MG63 (cell line): ENCODE results near the gene GMCL2. TPM values are rescaled to one million over a fixed set of nuclear protein-coding genes. Genes with fewer than 3 reads are reported as not detected.
"Not testable (repeated sequence)": the region's sequence is repeated elsewhere in the genome, so short reads cannot be mapped to it uniquely, and the experiment has no call there.

Source experiments
- DNase-seq: peaks from one replicate; pipeline ENCODE4 v3.0.0-alpha.2; 2020
- H3K27me3 ChIP-seq: fragments of 250-450 bp; sonication (Bioruptor Pico); 2 replicates; pipeline ENCODE4 v1.5.1; 2020; ENCODE audit warnings: mild to moderate bottlenecking, moderate library complexity
- H3K36me3 ChIP-seq: fragments of 250-450 bp; sonication (Bioruptor Pico); 2 replicates; pipeline ENCODE4 v1.5.1; 2020; ENCODE audit warnings: mild to moderate bottlenecking, moderate library complexity
- H3K4me3 ChIP-seq: fragments of 250-450 bp; sonication (Bioruptor Pico); 2 replicates; pipeline ENCODE4 v1.5.1; 2020; ENCODE audit warnings: mild to moderate bottlenecking, moderate library complexity
- H3K9me3 ChIP-seq: fragments of 250-450 bp; sonication (Bioruptor Pico); 2 replicates; pipeline ENCODE4 v1.5.1; 2020; ENCODE audit warnings: mild to moderate bottlenecking, moderate library complexity
- total RNA-seq: library from RNA; depleted of rRNA; stranded (reverse); fragments of >200 nt; shearing (Covaris generic); gene quantifications from 2 replicates; pipeline ENCODE4 v1.2.3, GENCODE V29; 2014; ENCODE audit warnings: low replicate concordance; rRNA removed

Gene GMCL2
- not detected in 2 replicates for total RNA-seq

- H3K4me3 ChIP-seq = no peak within 1 kb of the TSS
- DNase-seq = no peak
Measured at GRCh38 chr5:178187014-178187413, at the start of gene GMCL2. Gene GMCL2, minus strand, starts transcription at chr5:178187371. Its CDS starts 72 bp downstream, at chr5:178187299.

GRCh38 chr5:178236679-178237078 lies 49.5 kb upstream of the GMCL2 start:
- Histone ChIP-seq H3K4me3 (no peak overlapping the region), H3K36me3 (peaks cover 7% of the 10 kb centered on the region), H3K27me3 (no peaks in the 10 kb centered on the region), H3K9me3 (no peaks in the 10 kb centered on the region; the same call in 1 of the 2 replicates)
- DNase-seq = no peak

More at GRCh38 chr5:178187014-178187413, at the start of gene GMCL2:
- H3K36me3 ChIP-seq = no peaks in the 10 kb centered on the region
- no peaks in the 10 kb centered on the region; the same call in 1 of the 2 replicates for H3K27me3 ChIP-seq
- H3K9me3 ChIP-seq = peaks cover 6% of the 10 kb centered on the region

GRCh38 chr5:178236126-178236525 lies 49.0 kb upstream of the GMCL2 start:
- Histone ChIP-seq H3K27me3 (no peaks in the 10 kb centered on the region), H3K36me3 (peaks cover 12% of the 10 kb centered on the region), H3K9me3 (no peaks in the 10 kb centered on the region; the same call in 1 of the 2 replicates), H3K4me3 (no peak overlapping the region)
- no peak for DNase-seq

GRCh38 chr5:178235588-178235974 lies 48.4 kb upstream of the GMCL2 start:
- DNase-seq = no peak
- no peaks in the 10 kb centered on the region; the same call in none of the 2 replicates for H3K9me3 ChIP-seq
- H3K27me3 ChIP-seq = no peaks in the 10 kb centered on the region
- peaks cover 18% of the 10 kb centered on the region for H3K36me3 ChIP-seq
- H3K4me3 ChIP-seq = no peak overlapping the region

GRCh38 chr5:178234750-178235587 lies 47.8 kb upstream of the GMCL2 start:
- Histone ChIP-seq H3K36me3 (peaks cover 23% of the 10 kb centered on the region), H3K9me3 (no peaks in the 10 kb centered on the region; the same call in none of the 2 replicates), H3K27me3 (no peaks in the 10 kb centered on the region), H3K4me3 (no peak overlapping the region)
- peak; percentile 56 for DNase-seq

GRCh38 chr5:178234121-178234749 lies 47.1 kb upstream of the GMCL2 start:
- Histone ChIP-seq H3K4me3 (no peak overlapping the region), H3K27me3 (no peaks in the 10 kb centered on the region), H3K9me3 (no peaks in the 10 kb centered on the region; the same call in none of the 2 replicates), H3K36me3 (peaks cover 29% of the 10 kb centered on the region)
- no peak for DNase-seq

GRCh38 chr5:178232920-178233429 lies 45.8 kb upstream of the GMCL2 start:
- H3K9me3 ChIP-seq = no peaks in the 10 kb centered on the region; the same call in none of the 2 replicates
- H3K27me3 ChIP-seq = no peaks in the 10 kb centered on the region
- H3K36me3 ChIP-seq = peaks cover 42% of the 10 kb centered on the region
- DNase-seq = no peak
- peak overlapping the region; percentile 99 for H3K4me3 ChIP-seq

- DNase-seq = peak; percentile 94
- Histone ChIP-seq H3K4me3 (peak within 1 kb of the TSS; percentile 99), H3K27me3 (no peaks in the 10 kb centered on the region), H3K9me3 (no peaks in the 10 kb centered on the region; the same call in none of the 2 replicates), H3K36me3 (peaks cover 48% of the 10 kb centered on the region)
Measured at GRCh38 chr5:178232124-178232919, 45.2 kb upstream of the GMCL2 start, which contains the start of gene PHYKPL. Gene PHYKPL, minus strand, starts transcription at chr5:178232802. Its CDS starts 252 bp downstream, at chr5:178232550.

- H3K9me3 ChIP-seq = no peaks in the 10 kb centered on the region; the same call in none of the 2 replicates
- peaks cover 55% of the 10 kb centered on the region for H3K36me3 ChIP-seq
- H3K27me3 ChIP-seq = no peaks in the 10 kb centered on the region
- peak overlapping the region; percentile 99 for H3K4me3 ChIP-seq
- no peak for DNase-seq
Measured at GRCh38 chr5:178231539-178232123, 44.5 kb upstream of the GMCL2 start.

- DNase-seq = peak; percentile 76
Measured at GRCh38 chr5:178230879-178231538, 43.8 kb upstream of the GMCL2 start.

GRCh38 chr5:178229861-178230260 lies 42.7 kb upstream of the GMCL2 start:
- no peak for DNase-seq
- no peaks in the 10 kb centered on the region; the same call in none of the 2 replicates for H3K9me3 ChIP-seq
- H3K4me3 ChIP-seq = no peak overlapping the region
- no peaks in the 10 kb centered on the region for H3K27me3 ChIP-seq
- H3K36me3 ChIP-seq = peaks cover 73% of the 10 kb centered on the region

More at GRCh38 chr5:178230879-178231538, 43.8 kb upstream of the GMCL2 start:
- H3K36me3 ChIP-seq = peaks cover 61% of the 10 kb centered on the region
- no peaks in the 10 kb centered on the region; the same call in none of the 2 replicates for H3K9me3 ChIP-seq
- H3K4me3 ChIP-seq = peak overlapping the region; percentile 99
- H3K27me3 ChIP-seq = no peaks in the 10 kb centered on the region

GRCh38 chr5:178229111-178229510 lies 41.9 kb upstream of the GMCL2 start:
- not testable (repeated sequence) for H3K27me3 ChIP-seq, H3K4me3 ChIP-seq, DNase-seq, H3K9me3 ChIP-seq
- H3K36me3 ChIP-seq = peaks cover 80% of the 10 kb centered on the region

- DNase-seq = no peak
- Histone ChIP-seq H3K9me3 (no peaks in the 10 kb centered on the region; the same call in none of the 2 replicates), H3K27me3 (no peaks in the 10 kb centered on the region), H3K4me3 (no peak overlapping the region), H3K36me3 (peaks cover 85% of the 10 kb centered on the region)
Measured at GRCh38 chr5:178228609-178229008, 41.4 kb upstream of the GMCL2 start.

- H3K4me3 ChIP-seq = no peak overlapping the region
- peaks cover 92% of the 10 kb centered on the region for H3K36me3 ChIP-seq
- H3K27me3 ChIP-seq = no peaks in the 10 kb centered on the region
- H3K9me3 ChIP-seq = no peaks in the 10 kb centered on the region; the same call in none of the 2 replicates
- no peak for DNase-seq
Measured at GRCh38 chr5:178227929-178228328, 40.8 kb upstream of the GMCL2 start.

- H3K27me3 ChIP-seq = no peaks in the 10 kb centered on the region
- DNase-seq = no peak
- peaks cover 99% of the 10 kb centered on the region for H3K36me3 ChIP-seq
- H3K9me3 ChIP-seq = no peaks in the 10 kb centered on the region; the same call in none of the 2 replicates
- H3K4me3 ChIP-seq = no peak overlapping the region
Measured at GRCh38 chr5:178227138-178227659, 40.0 kb upstream of the GMCL2 start.
